ENCODE data around the gene LEMD2.

LEMD2 gene

GRCh38 chr6:33794910-33795623 is 6.1 kb upstream of the LEMD2 start (continued):
- peak; percentile 37; the same call in 1 of the 2 replicates for TF ChIP-seq ZFHX2 (tag by site-specific recombination; conservative IDR thresholded peaks at IDR 0.05)
- no peak for TF ChIP-seq ZSCAN5A (tag by site-specific recombination; IDR thresholded peaks at IDR 0.05)
- TF ChIP-seq PRDM10 (tag by site-specific recombination; IDR thresholded peaks at IDR 0.05), result no peak
- no peak for TF ChIP-seq ZNF561 (tag by site-specific recombination; IDR thresholded peaks at IDR 0.05; ENCODE audit: borderline replicate concordance)
- TF ChIP-seq ZNF214 (tag by site-specific recombination; IDR thresholded peaks at IDR 0.05; ENCODE audit: borderline replicate concordance), result no peak
- peak; percentile 23; the same call in 1 of the 2 replicates for TF ChIP-seq EGR2 (tag by site-specific recombination; IDR thresholded peaks at IDR 0.05; ENCODE audit: low read depth)

GRCh38 chr6:33792981-33793380 is 4.1 kb upstream of the LEMD2 start:
- no peaks in the 10 kb centered on the region for H3K36me3 ChIP-seq (ENCODE audit: control insufficient read depth in 2 of 2, insufficient read depth in 1 of 2, low read length in 2 of 2)
- no peak overlapping the region for H3K4me3 ChIP-seq (ENCODE audit: low read depth, low read length)
- POLR2A ChIA-PET, result interaction anchor here (1.5 kb wide), 1 partner anchor 12 kb away, joined by 4 read pairs; no protein-coding TSS in a partner anchor
- TF ChIP-seq ZNF112 (tag by site-specific recombination; IDR thresholded peaks at IDR 0.05) (no peak), ZNF202 (tag by site-specific recombination; IDR thresholded peaks at IDR 0.05; ENCODE audit: borderline replicate concordance) (no peak), ZNF114 (tag by site-specific recombination; IDR thresholded peaks at IDR 0.05) (no peak), KLF7 (tag by site-specific recombination; IDR thresholded peaks at IDR 0.05; ENCODE audit: borderline replicate concordance) (no peak), ZNF830 (tag by site-specific recombination; IDR thresholded peaks at IDR 0.05; ENCODE audit: low read depth) (no peak), ZNF639 (tag by site-specific recombination; IDR thresholded peaks at IDR 0.05) (no peak), ZNF146 (tag by site-specific recombination; IDR thresholded peaks at IDR 0.05) (no peak), KLF10 (tag by site-specific recombination; IDR thresholded peaks at IDR 0.05) (no peak), ZBTB20 (tag by site-specific recombination; IDR thresholded peaks at IDR 0.05) (no peak), ZNF398 (tag by site-specific recombination; IDR thresholded peaks at IDR 0.05) (no peak), PRDM6 (tag by site-specific recombination; IDR thresholded peaks at IDR 0.05) (no peak), ZNF148 (tag by site-specific recombination; IDR thresholded peaks at IDR 0.05; ENCODE audit: borderline replicate concordance) (no peak)
- no peak overlapping the region for H3K27ac ChIP-seq (ENCODE audit: extremely low read depth, low read depth, low read length)
- H3K9me3 ChIP-seq (ENCODE audit: control insufficient read depth, insufficient read depth, low read depth, low read length), result no peaks in the 10 kb centered on the region
- CTCF ChIA-PET, result interaction anchor here (0.6 to 2.4 kb wide), 2 partner anchors 15 to 35 kb away, joined by 5 to 6 read pairs; no protein-coding TSS in a partner anchor
- H3K4me1 ChIP-seq (ENCODE audit: control insufficient read depth, insufficient read depth, low read length), result peaks cover 5% of the 10 kb centered on the region

Data from HEK293 (cell line).